ENCODE results near the gene RASSF3.

Gene RASSF3

GRCh38 chr12:64735442-64735841 lies 125.1 kb downstream of the RASSF3 start:
- TF ChIP-seq, protein P1, sequence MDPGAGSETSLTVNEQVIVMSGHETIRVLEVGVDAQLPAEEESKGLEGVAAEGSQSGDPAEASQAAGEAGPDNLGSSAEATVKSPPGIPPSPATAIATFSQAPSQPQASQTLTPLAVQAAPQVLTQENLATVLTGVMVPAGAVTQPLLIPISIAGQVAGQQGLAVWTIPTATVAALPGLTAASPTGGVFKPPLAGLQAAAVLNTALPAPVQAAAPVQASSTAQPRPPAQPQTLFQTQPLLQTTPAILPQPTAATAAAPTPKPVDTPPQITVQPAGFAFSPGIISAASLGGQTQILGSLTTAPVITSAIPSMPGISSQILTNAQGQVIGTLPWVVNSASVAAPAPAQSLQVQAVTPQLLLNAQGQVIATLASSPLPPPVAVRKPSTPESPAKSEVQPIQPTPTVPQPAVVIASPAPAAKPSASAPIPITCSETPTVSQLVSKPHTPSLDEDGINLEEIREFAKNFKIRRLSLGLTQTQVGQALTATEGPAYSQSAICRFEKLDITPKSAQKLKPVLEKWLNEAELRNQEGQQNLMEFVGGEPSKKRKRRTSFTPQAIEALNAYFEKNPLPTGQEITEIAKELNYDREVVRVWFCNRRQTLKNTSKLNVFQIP (CRISPR knock-in tag; IDR thresholded peaks at IDR 0.05; ENCODE audit: borderline replicate concordance, low read depth): no peak
- TF ChIP-seq CSDC2 (CRISPR knock-in tag; IDR thresholded peaks at IDR 0.05): no peak
- no peak for TF ChIP-seq CREB5 (CRISPR knock-in tag; IDR thresholded peaks at IDR 0.05; ENCODE audit: low read depth)
- TF ChIP-seq ESRRG (CRISPR knock-in tag; IDR thresholded peaks at IDR 0.05): no peak
- no peak for TF ChIP-seq TCF4 (CRISPR knock-in tag; IDR thresholded peaks at IDR 0.05; ENCODE audit: borderline replicate concordance)
- no peak for TF ChIP-seq TOX (CRISPR knock-in tag; IDR thresholded peaks at IDR 0.05; ENCODE audit: borderline replicate concordance)
- no peak for TF ChIP-seq BACH2 (CRISPR knock-in tag; IDR thresholded peaks at IDR 0.05; ENCODE audit: borderline replicate concordance)
- no peak for TF ChIP-seq ZFP3 (CRISPR knock-in tag; IDR thresholded peaks at IDR 0.05)
- TF ChIP-seq GLIS3 (CRISPR knock-in tag; IDR thresholded peaks at IDR 0.05): no peak
- no peak for TF ChIP-seq ISL1 (CRISPR knock-in tag; IDR thresholded peaks at IDR 0.05)
- no peak for TF ChIP-seq RARB (CRISPR knock-in tag; IDR thresholded peaks at IDR 0.05)
- TF ChIP-seq PPARA (CRISPR knock-in tag; IDR thresholded peaks at IDR 0.05; ENCODE audit: borderline replicate concordance): no peak
- no peak for TF ChIP-seq OSR1 (CRISPR knock-in tag; IDR thresholded peaks at IDR 0.05)
- TF ChIP-seq TSHZ2 (CRISPR knock-in tag; IDR thresholded peaks at IDR 0.05): no peak
- no peak for TF ChIP-seq ARNTL (CRISPR knock-in tag; IDR thresholded peaks at IDR 0.05; ENCODE audit: borderline replicate concordance, low read depth)
- ATAC-seq: no peak

DNA sequence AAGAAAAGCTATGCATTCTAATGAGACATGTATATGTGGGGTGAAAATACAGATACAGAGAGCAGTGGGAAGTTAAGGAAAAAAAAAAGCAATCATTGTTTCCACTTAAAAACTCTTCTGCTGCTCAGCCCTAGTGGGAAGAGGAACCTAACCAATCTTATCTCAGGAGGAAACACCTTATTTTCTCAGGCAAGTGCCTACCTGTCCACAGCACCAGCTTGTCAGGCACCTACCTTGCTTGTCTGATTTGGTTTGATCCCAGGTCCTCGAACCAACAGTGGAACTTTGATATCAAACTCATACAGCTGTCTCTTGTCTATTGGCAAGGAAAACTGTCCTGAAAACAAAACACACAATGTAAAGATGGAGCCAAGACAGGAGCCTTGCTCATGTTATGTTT lies 126.5 kb downstream of the RASSF3 start:
- TF ChIP-seq ISL1 (CRISPR knock-in tag; IDR thresholded peaks at IDR 0.05) (no peak), PPARA (CRISPR knock-in tag; IDR thresholded peaks at IDR 0.05; ENCODE audit: borderline replicate concordance) (no peak), ZNF70 (CRISPR knock-in tag; IDR thresholded peaks at IDR 0.05) (no peak), TCF4 (CRISPR knock-in tag; IDR thresholded peaks at IDR 0.05; ENCODE audit: borderline replicate concordance) (no peak), ZNF8 (CRISPR knock-in tag; IDR thresholded peaks at IDR 0.05) (no peak), ZNF565 (CRISPR knock-in tag; conservative IDR thresholded peaks at IDR 0.05; ENCODE audit: low read depth) (no peak), RARB (CRISPR knock-in tag; IDR thresholded peaks at IDR 0.05) (no peak), ZC3H10 (CRISPR knock-in tag; IDR thresholded peaks at IDR 0.05) (no peak), SNAI2 (CRISPR knock-in tag; IDR thresholded peaks at IDR 0.05) (no peak), CSRNP3 (CRISPR knock-in tag; IDR thresholded peaks at IDR 0.05) (no peak), TSHZ2 (CRISPR knock-in tag; IDR thresholded peaks at IDR 0.05) (no peak), ZFP30 (CRISPR knock-in tag; IDR thresholded peaks at IDR 0.05) (no peak), ZFP3 (CRISPR knock-in tag; IDR thresholded peaks at IDR 0.05) (no peak), OSR1 (CRISPR knock-in tag; IDR thresholded peaks at IDR 0.05) (no peak)
- TF ChIP-seq, protein P1 (CRISPR knock-in tag; IDR thresholded peaks at IDR 0.05; ENCODE audit: borderline replicate concordance, low read depth): no peak
- ATAC-seq: no peak

Measured in SK-N-SH treated with all-trans-retinoic acid at 6 μM for 48 hours (cell line).